Body of pancreas (tissue), 4 donors: ENCODE measurements around the gene FES.

ENCODE experiments used
- POLR2A ChIP-seq, 3 donors: fragments of 450-650 bp; IDR thresholded peaks; one replicate each; pipeline ENCODE4 v1.6.1; 2016; ENCODE audit warnings: antibody characterized with exemption in 3 of 3, mild to moderate bottlenecking in 2 of 3
- TF ChIP-seq, protein P1 (sequence below), 7 experiments: fragments of 450-650 bp in 4 of 7; fragments of 200-600 bp in 3 of 7; sonication (generic) in 3 of 7; IDR thresholded peaks; one replicate each; pipeline ENCODE4 v1.5.1; 2016 to 2019; ENCODE audit warnings: antibody characterized with exemption in 7 of 7

DNA sequence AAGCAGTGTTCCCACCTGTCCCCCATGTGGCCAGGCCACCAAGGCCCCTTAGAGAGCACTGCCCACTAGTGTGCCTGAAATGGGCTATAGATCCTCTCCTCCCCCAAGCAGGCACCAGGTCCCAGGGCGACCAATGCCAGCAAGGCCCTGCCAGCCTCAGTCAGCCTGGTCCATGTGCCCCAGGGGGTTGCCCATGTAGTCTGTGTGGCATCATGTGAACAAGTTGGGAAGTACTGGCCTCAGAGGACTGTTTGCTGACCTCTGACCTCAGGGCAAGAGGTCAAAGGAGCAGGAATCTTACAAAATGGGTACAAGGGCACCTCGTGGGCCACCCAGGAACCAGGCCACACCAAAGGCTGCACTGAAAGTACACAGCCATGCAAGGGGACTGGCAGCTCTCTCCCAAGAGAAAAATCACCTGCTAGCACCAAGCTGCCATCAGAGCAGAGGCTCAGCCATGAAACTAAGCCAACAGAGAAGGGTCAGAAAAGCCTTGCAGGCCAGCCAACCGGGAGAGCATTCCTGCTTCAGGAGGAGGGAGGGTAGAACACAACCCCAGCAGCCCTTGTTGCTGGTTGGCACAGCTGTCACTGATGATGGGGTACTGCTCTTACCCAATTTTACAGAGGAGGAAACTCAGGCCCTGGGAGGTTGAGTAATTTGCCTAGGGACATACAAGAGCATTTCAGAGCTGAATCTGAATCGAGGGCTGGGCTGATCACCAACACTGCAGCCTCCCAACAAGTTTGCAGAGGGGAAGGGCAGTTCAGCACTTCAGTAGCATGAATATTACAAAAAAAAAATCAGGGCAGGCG, 21.1 kb upstream of the FES start:
- TF ChIP-seq, protein P1, sequence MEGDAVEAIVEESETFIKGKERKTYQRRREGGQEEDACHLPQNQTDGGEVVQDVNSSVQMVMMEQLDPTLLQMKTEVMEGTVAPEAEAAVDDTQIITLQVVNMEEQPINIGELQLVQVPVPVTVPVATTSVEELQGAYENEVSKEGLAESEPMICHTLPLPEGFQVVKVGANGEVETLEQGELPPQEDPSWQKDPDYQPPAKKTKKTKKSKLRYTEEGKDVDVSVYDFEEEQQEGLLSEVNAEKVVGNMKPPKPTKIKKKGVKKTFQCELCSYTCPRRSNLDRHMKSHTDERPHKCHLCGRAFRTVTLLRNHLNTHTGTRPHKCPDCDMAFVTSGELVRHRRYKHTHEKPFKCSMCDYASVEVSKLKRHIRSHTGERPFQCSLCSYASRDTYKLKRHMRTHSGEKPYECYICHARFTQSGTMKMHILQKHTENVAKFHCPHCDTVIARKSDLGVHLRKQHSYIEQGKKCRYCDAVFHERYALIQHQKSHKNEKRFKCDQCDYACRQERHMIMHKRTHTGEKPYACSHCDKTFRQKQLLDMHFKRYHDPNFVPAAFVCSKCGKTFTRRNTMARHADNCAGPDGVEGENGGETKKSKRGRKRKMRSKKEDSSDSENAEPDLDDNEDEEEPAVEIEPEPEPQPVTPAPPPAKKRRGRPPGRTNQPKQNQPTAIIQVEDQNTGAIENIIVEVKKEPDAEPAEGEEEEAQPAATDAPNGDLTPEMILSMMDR (IDR thresholded peaks at IDR 0.05) = no peak
- no peak for TF ChIP-seq POLR2A (IDR thresholded peaks at IDR 0.05)
